HEK293 (cell line): Measurements from ENCODE around the gene SOX12.

ENCODE experiments used
- PATZ1 ChIP-seq: fragments of 450-650 bp; formaldehyde crosslinking; IDR thresholded peaks from 2 replicates; pipeline ENCODE4 v1.5.1; 2016; ENCODE audit warnings: missing biosample characterization, missing genetic modification characterization
- PRDM4 ChIP-seq: fragments of 450-650 bp; formaldehyde crosslinking; IDR thresholded peaks from 2 replicates; pipeline ENCODE4 v1.5.1; 2017; ENCODE audit warnings: missing biosample characterization, missing genetic modification characterization
- SALL2 ChIP-seq: fragments of 450-650 bp; formaldehyde crosslinking; IDR thresholded peaks from 2 replicates; pipeline ENCODE4 v1.5.0; 2017; ENCODE audit warnings: missing biosample characterization, mild to moderate bottlenecking, missing genetic modification characterization, borderline replicate concordance
- SCRT2 ChIP-seq: fragments of 450-650 bp; formaldehyde crosslinking; IDR thresholded peaks from 2 replicates; pipeline ENCODE4 v1.5.1; 2016; ENCODE audit warnings: missing biosample characterization, missing genetic modification characterization
- SP2 ChIP-seq: fragments of 450-650 bp; formaldehyde crosslinking; IDR thresholded peaks from 2 replicates; pipeline ENCODE4 v1.5.1; 2016; ENCODE audit warnings: missing biosample characterization, missing genetic modification characterization
- TRIM28 ChIP-seq: IDR thresholded peaks from 2 replicates; pipeline ENCODE4 v1.6.1; 2011; ENCODE audit warnings: low read length, control low read depth, borderline replicate concordance
- YY1 ChIP-seq: fragments of 450-650 bp; formaldehyde crosslinking; IDR thresholded peaks from 2 replicates; pipeline ENCODE4 v1.5.1; 2018; ENCODE audit warnings: missing biosample characterization, missing genetic modification characterization
- ZBTB10 ChIP-seq: fragments of 450-650 bp; formaldehyde crosslinking; IDR thresholded peaks from 2 replicates; pipeline ENCODE4 v1.5.1; 2016; ENCODE audit warnings: missing biosample characterization, missing genetic modification characterization
- ZBTB17 ChIP-seq: fragments of 450-650 bp; formaldehyde crosslinking; IDR thresholded peaks from 2 replicates; pipeline ENCODE4 v1.5.1; 2016; ENCODE audit warnings: missing biosample characterization, missing genetic modification characterization
- ZBTB20 ChIP-seq: fragments of 450-650 bp; formaldehyde crosslinking; IDR thresholded peaks from 2 replicates; pipeline ENCODE4 v1.5.1; 2016; ENCODE audit warnings: missing biosample characterization, missing genetic modification characterization
- ZBTB8A ChIP-seq: fragments of 450-650 bp; formaldehyde crosslinking; IDR thresholded peaks from 2 replicates; pipeline ENCODE4 v1.5.1; 2016; ENCODE audit warnings: missing biosample characterization, missing genetic modification characterization
- ZIC2 ChIP-seq: fragments of 450-650 bp; formaldehyde crosslinking; IDR thresholded peaks from 2 replicates; pipeline ENCODE4 v1.5.1; 2016; ENCODE audit warnings: missing biosample characterization, missing genetic modification characterization
- ZNF112 ChIP-seq: fragments of 450-650 bp; formaldehyde crosslinking; IDR thresholded peaks from 2 replicates; pipeline ENCODE4 v1.5.0; 2017; ENCODE audit warnings: missing biosample characterization, missing genetic modification characterization
- ZNF184 ChIP-seq: fragments of 450-650 bp; IDR thresholded peaks from 2 replicates; pipeline ENCODE4 v1.5.1; 2018; ENCODE audit warnings: missing biosample characterization, mild to moderate bottlenecking, missing genetic modification characterization
- ZNF302 ChIP-seq: fragments of 450-650 bp; formaldehyde crosslinking; IDR thresholded peaks from 2 replicates; pipeline ENCODE4 v1.5.1; 2016; ENCODE audit warnings: missing biosample characterization, missing genetic modification characterization, low read depth
- ZNF37A ChIP-seq: fragments of 450-650 bp; IDR thresholded peaks from 2 replicates; pipeline ENCODE4 v1.5.1; 2018; ENCODE audit warnings: missing biosample characterization, missing genetic modification characterization
- ZNF426 ChIP-seq: fragments of 450-650 bp; formaldehyde crosslinking; IDR thresholded peaks from 2 replicates; pipeline ENCODE4 v1.5.1; 2017; ENCODE audit warnings: missing biosample characterization, missing genetic modification characterization, mild to moderate bottlenecking, inconsistent platforms, moderate library complexity
- ZNF473 ChIP-seq: fragments of 450-650 bp; formaldehyde crosslinking; IDR thresholded peaks from 2 replicates; pipeline ENCODE4 v1.5.1; 2017; ENCODE audit warnings: missing biosample characterization, missing genetic modification characterization
- ZNF510 ChIP-seq: fragments of 450-650 bp; formaldehyde crosslinking; IDR thresholded peaks from 2 replicates; pipeline ENCODE4 v1.5.1; 2018; ENCODE audit warnings: mild to moderate bottlenecking, missing genetic modification characterization, missing biosample characterization; ENCODE audit not compliant: insufficient replicate concordance
- ZNF514 ChIP-seq: fragments of 450-650 bp; formaldehyde crosslinking; IDR thresholded peaks from 2 replicates; pipeline ENCODE4 v1.5.1; 2016; ENCODE audit warnings: missing biosample characterization, missing genetic modification characterization
- ZNF600 ChIP-seq: fragments of 450-650 bp; formaldehyde crosslinking; IDR thresholded peaks from 2 replicates; pipeline ENCODE4 v1.5.1; 2016; ENCODE audit warnings: missing biosample characterization, missing genetic modification characterization
- ZSCAN23 ChIP-seq: fragments of 450-650 bp; formaldehyde crosslinking; IDR thresholded peaks from 2 replicates; pipeline ENCODE4 v1.5.1; 2016; ENCODE audit warnings: missing biosample characterization, missing genetic modification characterization
- TF ChIP-seq, protein P1 (sequence below): fragments of 450-650 bp; formaldehyde crosslinking; IDR thresholded peaks from 2 replicates; pipeline ENCODE4 v1.5.1; 2016; ENCODE audit warnings: missing biosample characterization, missing genetic modification characterization
- TF ChIP-seq, protein P2 (sequence below): fragments of 450-650 bp; formaldehyde crosslinking; IDR thresholded peaks from 2 replicates; pipeline ENCODE4 v1.5.1; 2016; ENCODE audit warnings: missing biosample characterization, missing genetic modification characterization

SOX12 gene

GRCh38 chr20:290084-290831, 35.1 kb upstream of the SOX12 start, which contains the start of gene C20orf96 (continued):
- TF ChIP-seq PRDM4 (tag by site-specific recombination) (0 out of 2 replicates have a peak, but pooled peaks have one; percentile 17), ZSCAN23 (no peak), ZNF600 (tag by site-specific recombination) (no peak), SCRT2 (tag by site-specific recombination) (no peak), ZBTB10 (tag by site-specific recombination) (peak; percentile 85; the same call in 1 of the 2 replicates), ZNF510 (tag by site-specific recombination) (no peak), ZIC2 (tag by site-specific recombination) (no peak), ZNF37A (tag by site-specific recombination) (no peak), ZNF426 (tag by site-specific recombination) (no peak), ZNF302 (tag by site-specific recombination) (no peak), SP2 (tag by site-specific recombination) (peak; percentile 87), YY1 (tag by site-specific recombination) (no peak), ZNF184 (tag by site-specific recombination) (no peak), ZNF473 (tag by site-specific recombination) (no peak), ZBTB8A (tag by site-specific recombination) (0 out of 2 replicates have a peak, but pooled peaks have one; percentile 35), ZBTB20 (tag by site-specific recombination) (peak; percentile 15; the same call in 1 of the 2 replicates), ZBTB17 (tag by site-specific recombination) (0 out of 2 replicates have a peak, but pooled peaks have one; percentile 46), TRIM28 (0 out of 2 replicates have a peak, but pooled peaks have one; percentile 2), PATZ1 (tag by site-specific recombination) (peak; percentile 43; the same call in 1 of the 2 replicates), SALL2 (no peak), ZNF514 (tag by site-specific recombination) (no peak), ZNF112 (tag by site-specific recombination) (no peak)
- TF ChIP-seq, protein P1, sequence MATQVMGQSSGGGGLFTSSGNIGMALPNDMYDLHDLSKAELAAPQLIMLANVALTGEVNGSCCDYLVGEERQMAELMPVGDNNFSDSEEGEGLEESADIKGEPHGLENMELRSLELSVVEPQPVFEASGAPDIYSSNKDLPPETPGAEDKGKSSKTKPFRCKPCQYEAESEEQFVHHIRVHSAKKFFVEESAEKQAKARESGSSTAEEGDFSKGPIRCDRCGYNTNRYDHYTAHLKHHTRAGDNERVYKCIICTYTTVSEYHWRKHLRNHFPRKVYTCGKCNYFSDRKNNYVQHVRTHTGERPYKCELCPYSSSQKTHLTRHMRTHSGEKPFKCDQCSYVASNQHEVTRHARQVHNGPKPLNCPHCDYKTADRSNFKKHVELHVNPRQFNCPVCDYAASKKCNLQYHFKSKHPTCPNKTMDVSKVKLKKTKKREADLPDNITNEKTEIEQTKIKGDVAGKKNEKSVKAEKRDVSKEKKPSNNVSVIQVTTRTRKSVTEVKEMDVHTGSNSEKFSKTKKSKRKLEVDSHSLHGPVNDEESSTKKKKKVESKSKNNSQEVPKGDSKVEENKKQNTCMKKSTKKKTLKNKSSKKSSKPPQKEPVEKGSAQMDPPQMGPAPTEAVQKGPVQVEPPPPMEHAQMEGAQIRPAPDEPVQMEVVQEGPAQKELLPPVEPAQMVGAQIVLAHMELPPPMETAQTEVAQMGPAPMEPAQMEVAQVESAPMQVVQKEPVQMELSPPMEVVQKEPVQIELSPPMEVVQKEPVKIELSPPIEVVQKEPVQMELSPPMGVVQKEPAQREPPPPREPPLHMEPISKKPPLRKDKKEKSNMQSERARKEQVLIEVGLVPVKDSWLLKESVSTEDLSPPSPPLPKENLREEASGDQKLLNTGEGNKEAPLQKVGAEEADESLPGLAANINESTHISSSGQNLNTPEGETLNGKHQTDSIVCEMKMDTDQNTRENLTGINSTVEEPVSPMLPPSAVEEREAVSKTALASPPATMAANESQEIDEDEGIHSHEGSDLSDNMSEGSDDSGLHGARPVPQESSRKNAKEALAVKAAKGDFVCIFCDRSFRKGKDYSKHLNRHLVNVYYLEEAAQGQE, result peak; percentile 51; the same call in 1 of the 2 replicates
- TF ChIP-seq, protein P2, sequence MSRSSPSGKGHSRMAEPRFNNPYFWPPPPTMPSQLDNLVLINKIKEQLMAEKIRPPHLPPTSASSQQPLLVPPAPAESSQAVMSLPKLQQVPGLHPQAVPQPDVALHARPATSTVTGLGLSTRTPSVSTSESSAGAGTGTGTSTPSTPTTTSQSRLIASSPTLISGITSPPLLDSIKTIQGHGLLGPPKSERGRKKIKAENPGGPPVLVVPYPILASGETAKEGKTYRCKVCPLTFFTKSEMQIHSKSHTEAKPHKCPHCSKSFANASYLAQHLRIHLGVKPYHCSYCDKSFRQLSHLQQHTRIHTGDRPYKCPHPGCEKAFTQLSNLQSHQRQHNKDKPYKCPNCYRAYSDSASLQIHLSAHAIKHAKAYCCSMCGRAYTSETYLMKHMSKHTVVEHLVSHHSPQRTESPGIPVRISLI (tag by site-specific recombination), result peak; percentile 98
